ENCODE measurements around the gene SRPX.

SRPX gene

GRCh38 chrX:38211891-38212635 is 8.6 kb downstream of the SRPX start:
- DNase-seq = no peak

DNA sequence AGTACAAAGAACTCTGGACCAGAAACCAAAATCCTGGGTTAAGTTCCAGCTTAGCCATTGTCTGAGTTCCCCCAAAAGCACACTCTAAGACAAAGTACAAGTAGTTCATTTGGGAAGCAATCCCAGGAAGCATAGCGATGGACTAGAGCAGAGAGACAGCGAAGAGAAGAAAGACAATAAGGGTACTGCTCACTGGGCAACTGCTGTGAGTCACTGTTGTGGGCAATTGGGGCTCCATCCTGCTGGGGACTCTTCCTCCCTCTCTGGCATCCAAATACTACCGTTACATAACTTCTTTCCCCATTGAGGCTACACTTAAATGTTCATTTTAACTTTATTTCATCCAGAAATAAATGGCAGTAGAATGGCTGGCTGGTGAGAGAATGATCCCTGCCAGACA is 14.1 kb downstream of the SRPX start:
- no peak for DNase-seq

DNA sequence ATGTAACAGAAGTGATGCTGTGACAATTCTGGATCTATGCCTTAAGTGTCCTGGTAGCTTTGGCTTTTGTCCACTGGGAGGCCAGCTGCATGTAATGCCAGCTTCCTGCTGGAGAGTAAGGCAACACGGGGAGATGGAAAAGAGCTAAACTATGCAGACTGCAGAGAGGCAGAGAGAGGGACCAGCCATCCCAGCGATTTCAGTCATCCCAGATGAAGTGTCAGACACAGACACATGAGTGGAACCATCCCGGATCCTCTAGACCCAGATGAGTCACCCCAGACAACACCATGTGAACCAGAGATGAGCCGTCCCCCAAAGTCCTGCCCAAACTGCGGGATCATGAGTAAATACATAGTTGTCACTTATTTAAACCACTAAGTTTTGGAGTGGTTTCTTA is 14.6 kb downstream of the SRPX start:
- DNase-seq = no peak

DNA sequence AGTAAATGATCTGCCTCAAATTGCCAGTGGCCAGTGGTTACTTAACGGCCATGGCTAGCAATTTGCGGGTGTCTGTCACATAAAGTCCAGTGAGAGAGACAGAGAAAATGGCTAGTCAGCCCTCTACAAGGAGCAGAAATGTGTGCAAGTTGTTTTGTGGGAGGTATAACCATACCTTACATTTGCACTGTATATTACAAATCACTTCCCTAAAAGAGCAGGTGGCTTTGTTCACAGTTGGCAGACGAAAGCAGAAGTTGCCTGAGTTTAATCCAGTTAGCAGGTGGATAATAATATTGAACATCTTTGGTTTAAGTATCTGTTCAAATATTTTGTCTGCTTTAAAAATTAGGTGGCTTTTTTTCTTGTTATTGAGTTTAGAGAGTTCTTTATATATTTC is 15.6 kb downstream of the SRPX start:
- no peak for DNase-seq

- DNase-seq = no peak
These were observed 28.5 kb downstream of the SRPX start for GRCh38 chrX:38192007-38192810.

DNA sequence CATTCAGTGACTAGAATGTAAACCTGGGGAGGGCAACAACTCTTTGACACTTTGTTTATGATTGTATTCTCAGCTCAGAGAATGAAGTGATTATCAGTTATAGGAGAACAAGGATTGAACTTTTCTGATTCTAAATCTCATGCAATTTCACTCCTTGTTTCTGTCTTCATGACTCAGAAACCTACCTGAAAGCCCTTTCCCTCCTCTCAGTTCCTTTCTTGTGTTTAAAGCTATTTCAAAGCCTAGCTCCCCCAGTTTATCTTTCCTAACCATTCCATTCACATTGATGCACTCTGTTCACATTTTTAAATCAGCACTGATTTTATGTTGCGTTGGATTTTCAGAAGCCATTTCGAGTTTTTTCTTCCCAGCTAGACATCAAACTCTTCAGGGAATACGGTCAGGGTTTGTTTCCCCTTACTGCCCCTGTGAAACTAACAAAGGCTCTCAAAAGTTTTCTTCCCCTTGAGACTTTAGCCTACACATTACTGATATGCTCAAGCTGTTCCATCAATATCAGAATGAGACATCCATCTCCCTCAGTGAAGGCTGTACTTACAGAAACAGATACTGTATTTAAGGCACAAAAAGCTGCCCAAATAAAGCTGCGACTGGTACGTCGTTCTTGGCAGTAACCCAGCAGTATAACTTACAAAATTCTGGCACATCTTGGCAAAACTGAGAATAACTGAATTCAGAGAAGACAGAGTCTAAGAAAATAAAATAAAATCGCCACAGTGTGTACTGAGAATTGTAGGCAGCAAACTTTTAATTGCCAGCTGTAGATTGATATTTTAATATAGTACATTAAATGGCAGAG is 31.0 kb downstream of the SRPX start:
- no peak for DNase-seq

DNA sequence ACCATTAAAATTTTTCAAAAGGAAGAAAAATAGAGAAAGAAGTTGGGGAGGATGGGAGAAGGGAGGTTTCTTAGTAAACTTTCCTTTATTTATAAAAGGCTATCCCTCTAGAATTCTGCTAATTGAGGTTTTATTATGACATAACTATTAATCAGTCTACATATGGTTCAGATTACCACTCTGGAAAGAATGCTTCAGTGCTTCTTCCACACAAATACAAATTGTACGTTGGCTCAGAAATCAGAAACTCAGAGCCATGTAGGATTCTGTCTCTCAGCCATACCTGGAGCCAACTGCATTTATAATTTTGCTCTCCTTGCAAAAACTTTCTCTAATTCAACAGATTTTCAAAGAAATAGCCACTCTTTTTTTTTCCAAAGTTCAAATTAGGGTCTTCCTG is 37.1 kb downstream of the SRPX start:
- no peak for DNase-seq

- no peak for DNase-seq
These were observed 39.3 kb downstream of the SRPX start for GRCh38 chrX:38181357-38181756.

- DNase-seq = no peak
These were observed 42.3 kb downstream of the SRPX start for GRCh38 chrX:38178396-38178795.

- DNase-seq = no peak
These were observed 45.5 kb downstream of the SRPX start for GRCh38 chrX:38175139-38175538.

- no peak for DNase-seq
These were observed 48.1 kb downstream of the SRPX start for GRCh38 chrX:38172596-38172995.

GRCh38 chrX:38170556-38170955 is 50.1 kb downstream of the SRPX start:
- no peak for DNase-seq

DNA sequence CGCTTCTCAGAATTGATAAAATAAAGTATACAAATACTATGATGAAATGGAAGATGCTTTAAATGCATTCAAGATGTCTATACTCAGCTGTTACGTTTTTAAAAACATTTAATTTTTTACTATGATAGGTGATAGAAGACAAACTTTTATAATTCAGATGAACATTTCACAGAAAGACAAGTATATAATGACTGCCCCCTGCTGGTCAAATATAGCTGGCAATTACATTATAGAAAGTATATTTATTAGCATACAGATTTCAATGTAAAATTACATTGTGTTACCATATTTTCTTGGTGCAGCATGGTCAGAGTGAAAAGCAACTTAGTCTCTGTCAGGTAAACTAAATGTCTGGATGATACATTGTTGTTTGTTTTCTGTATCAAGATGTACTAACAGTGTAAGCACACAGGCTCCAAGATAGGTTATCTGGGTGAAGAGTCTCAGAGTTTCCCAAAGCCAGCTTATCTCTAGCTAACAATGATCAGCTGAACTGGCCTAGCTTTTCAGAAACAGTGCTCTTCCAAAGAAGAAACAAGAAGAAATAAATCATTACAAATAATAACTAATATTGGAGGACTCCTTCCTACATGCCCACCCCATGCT is 54.1 kb downstream of the SRPX start:
- DNase-seq = no peak

- DNase-seq = no peak
These were observed 55.6 kb downstream of the SRPX start for GRCh38 chrX:38165023-38165422.

- DNase-seq = no peak
These were observed 57.5 kb downstream of the SRPX start for GRCh38 chrX:38163193-38163592.

DNA sequence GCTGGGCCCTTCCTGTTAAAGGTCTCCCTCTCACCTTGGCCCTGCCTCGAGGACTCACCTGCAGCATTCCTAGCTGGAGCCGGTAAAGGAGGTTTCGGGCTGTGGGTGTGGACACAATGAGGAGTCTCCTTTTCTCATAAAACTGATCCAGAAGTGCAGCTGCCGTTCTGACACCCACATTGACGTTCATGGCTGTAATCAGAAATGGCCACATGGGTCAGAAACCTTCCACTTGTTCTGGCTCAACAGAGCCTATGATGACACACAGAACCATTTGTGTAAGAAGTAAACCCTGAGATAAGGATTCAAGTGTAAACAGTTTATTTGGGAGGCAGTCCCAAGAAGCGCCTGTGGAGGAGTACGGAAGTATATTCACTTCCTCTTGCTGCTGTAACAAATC is 63.8 kb downstream of the SRPX start:
- no peak for DNase-seq

DNA sequence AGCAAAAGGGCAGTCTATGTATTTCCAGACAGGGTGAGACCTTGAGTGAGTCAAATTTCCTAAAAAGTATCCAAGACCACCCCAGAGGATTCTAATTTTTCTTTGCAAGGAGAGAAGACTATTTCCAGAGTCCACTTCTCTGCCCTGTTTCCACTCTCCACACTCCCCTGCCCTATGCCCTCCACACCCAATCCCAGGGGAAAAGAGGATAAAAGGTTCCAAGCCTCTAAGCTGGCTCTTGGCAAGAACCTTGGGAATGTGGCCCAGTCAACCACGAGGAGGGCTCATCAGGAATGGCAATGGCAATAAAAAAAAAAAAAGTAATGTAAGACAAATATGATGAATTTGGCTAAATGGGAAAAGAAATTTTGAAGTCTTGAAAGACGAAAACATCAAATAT is 65.9 kb downstream of the SRPX start:
- no peak for DNase-seq

GRCh38 chrX:38154340-38154739 is 66.3 kb downstream of the SRPX start:
- no peak for DNase-seq

- DNase-seq = no peak
These were observed 69.2 kb downstream of the SRPX start for GRCh38 chrX:38151441-38151840.

DNA sequence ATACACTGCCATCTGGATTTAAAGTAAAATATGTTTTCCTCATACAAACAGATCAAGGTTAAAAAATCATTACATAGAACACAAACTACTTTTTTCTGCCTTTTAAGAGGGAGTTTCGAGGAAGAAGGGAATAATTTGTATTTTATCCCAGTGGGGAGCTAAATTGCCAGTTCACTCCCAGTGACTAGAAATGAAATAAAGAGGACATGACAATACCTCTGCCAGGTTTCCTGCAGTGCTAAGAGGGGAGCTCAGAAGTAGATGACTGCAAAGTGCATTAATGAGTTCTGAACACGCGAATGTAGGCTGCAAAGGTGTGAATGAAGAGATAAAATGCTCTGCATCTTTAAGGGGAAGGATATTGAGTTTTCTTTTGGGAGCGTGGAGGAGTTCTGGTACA is 69.7 kb downstream of the SRPX start:
- no peak for DNase-seq

DNA sequence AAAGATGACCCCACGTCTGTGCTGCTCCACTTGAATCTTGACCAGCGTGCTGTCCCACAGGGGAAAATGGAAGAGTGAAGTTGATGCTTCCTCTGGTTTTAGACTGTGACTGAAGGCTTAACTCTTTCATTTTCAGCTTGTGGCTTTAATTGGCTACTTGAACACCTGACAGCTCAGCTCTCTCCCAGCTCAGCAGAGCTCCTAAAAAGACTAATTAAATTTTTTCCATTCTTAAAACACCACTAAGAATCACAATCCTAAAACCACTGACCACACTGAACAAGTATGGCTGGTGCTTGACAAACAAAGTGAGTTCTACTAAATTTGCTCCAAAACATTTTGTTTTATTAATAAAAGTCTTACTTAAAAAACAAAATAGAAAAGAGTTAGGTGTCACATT is 71.7 kb downstream of the SRPX start:
- no peak for DNase-seq

DNA sequence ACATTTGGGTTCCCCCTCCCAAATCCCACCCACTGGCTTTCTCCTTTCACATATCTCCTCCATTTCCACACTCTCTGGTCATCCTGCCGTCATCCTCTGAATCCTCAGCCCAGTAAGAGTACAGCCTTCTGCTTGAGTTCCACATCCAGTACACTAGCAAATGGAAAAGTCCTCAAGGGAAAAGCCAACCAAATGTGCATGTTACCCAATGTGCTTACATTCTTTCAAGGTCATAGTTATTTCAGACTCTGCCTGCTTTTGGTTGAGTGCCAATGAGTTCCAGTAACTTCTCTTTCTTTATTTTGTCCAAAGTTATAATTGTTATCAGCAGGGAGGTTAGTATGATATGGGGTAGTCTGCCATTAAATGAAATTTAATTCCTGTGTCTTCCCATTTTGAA is 78.1 kb downstream of the SRPX start:
- no peak for DNase-seq

GRCh38 chrX:38138900-38139299 is 81.8 kb downstream of the SRPX start:
- no peak for DNase-seq

All from activated gamma-delta T cell treated with Interleukin-2 at 50 U/mL for 16 hours (primary cell).